GM12891 (cell line): ENCODE data around the gene PTPRCAP.
"Not testable (repeated sequence)": the region's sequence is repeated elsewhere in the genome, so short reads cannot be mapped to it uniquely, and the experiment has no call there.

ENCODE experiments used
- DNase-seq: peaks from one replicate; pipeline ENCODE4 v3.0.0; 2011; ENCODE audit warnings: low spot score; ENCODE audit not compliant: insufficient read length
- FAIRE-seq: peaks from 2 replicates; lab custom pipeline; 2011; peaks lifted over from hg19 to GRCh38; lab: Jason Lieb, UNC
- PAX5 ChIP-seq: IDR thresholded peaks from 2 replicates; pipeline ENCODE4 v1.6.1; 2011; ENCODE audit warnings: low read length, moderate library complexity, mild to moderate bottlenecking; ENCODE audit not compliant: insufficient read depth, severe bottlenecking
- POLR2A ChIP-seq: IDR thresholded peaks from 2 replicates; pipeline ENCODE4 v1.6.1; 2011; ENCODE audit warnings: low read depth, low read length, control low read depth
- POLR2AphosphoS5 ChIP-seq: IDR thresholded peaks from 2 replicates; pipeline ENCODE4 v1.6.1; 2011; ENCODE audit warnings: low read depth, low read length, control low read depth
- POU2F2 ChIP-seq: IDR thresholded peaks from 2 replicates; pipeline ENCODE4 v1.6.1; 2011; ENCODE audit warnings: low read depth, mild to moderate bottlenecking, control low read depth, low read length, moderate library complexity
- SPI1 ChIP-seq: IDR thresholded peaks from 2 replicates; pipeline ENCODE4 v1.6.1; 2011; ENCODE audit warnings: low read depth, low read length, control low read depth
- TAF1 ChIP-seq: IDR thresholded peaks from 2 replicates; pipeline ENCODE4 v1.6.1; 2011; ENCODE audit warnings: low read depth, low read length, control low read depth

The PTPRCAP gene

DNA sequence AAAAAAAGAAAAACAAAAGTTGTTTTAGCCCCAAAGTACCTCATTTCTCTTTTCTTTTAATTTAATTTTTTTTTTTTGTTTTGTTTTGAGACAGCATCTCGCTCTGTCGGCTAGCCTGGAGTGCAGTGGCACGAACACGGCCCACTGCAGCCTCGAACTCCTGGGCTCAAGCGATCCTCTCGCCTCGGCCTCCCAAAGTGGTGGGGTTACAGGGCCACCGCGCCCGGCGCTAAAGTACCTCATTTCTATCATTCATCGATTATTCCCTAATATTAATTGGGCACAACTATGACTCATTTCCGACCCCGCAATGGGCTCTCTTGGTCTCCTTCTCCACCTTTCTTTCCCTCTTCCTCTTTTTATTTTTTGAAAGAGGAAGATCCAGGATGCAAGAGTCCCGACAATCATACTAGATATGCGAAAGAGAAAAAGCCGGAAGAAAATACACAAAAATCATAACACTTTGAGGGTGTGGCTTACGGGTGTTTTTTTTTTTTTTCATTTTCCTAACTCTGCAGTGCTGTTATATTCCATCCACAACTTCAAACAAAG, 44.9 kb upstream of the PTPRCAP start:
- DNase-seq, result no peak
- no peak for TF ChIP-seq POU2F2
- TF ChIP-seq SPI1, result peak; percentile 63; the same call in 1 of the 2 replicates
- TF ChIP-seq POLR2A, result no peak
- FAIRE-seq, result no peak

- not testable (repeated sequence) for FAIRE-seq
Measured at GRCh38 chr11:67477344-67478050, 40.0 kb upstream of the PTPRCAP start.

GRCh38 chr11:67476692-67477091, 39.2 kb upstream of the PTPRCAP start:
- not testable (repeated sequence) for DNase-seq, FAIRE-seq

More at GRCh38 chr11:67477344-67478050, 40.0 kb upstream of the PTPRCAP start:
- not testable (repeated sequence) for DNase-seq

DNA sequence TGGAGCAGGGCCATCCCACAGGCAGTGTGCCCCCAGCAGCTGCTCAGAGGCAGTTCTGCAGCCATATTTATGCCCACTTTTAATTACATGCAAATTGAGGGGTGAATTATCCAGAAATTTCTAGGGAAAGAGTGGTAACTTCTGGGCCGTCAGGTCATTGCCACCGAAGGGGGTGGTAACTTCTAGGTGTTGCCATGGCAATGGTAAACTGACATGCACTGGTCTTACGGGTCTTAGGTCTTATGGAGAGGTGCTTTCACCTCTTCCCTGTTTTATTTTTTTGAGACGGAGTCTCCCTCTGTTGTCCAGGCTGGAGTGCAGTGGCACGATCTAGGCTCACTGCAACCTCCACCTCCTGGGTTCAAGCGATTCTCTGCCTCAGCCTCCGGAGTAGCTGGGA, 35.4 kb upstream of the PTPRCAP start:
- FAIRE-seq, result no peak
- TF ChIP-seq POLR2AphosphoS5 (no peak), PAX5 (no peak), TAF1 (no peak), POLR2A (no peak), POU2F2 (no peak), SPI1 (no peak)
- DNase-seq, result no peak

- peak; percentile 66 for FAIRE-seq
- no peak for DNase-seq
- no peak for TF ChIP-seq POLR2AphosphoS5
- TF ChIP-seq SPI1, result peak; percentile 72
Measured at GRCh38 chr11:67470337-67471002, 33.0 kb upstream of the PTPRCAP start.

GRCh38 chr11:67469508-67469811, 32.0 kb upstream of the PTPRCAP start:
- TF ChIP-seq PAX5 (no peak), POU2F2 (no peak), POLR2A (no peak), SPI1 (no peak), TAF1 (no peak), POLR2AphosphoS5 (no peak)
- FAIRE-seq (no peak), DNase-seq (no peak)

GRCh38 chr11:67468759-67469507, 31.5 kb upstream of the PTPRCAP start, which contains the start of gene TMEM134:
TSS of gene TMEM134 (minus strand) at chr11:67469251. CDS start at chr11:67469192, 59 bp downstream.
- peak; percentile 94 for DNase-seq
- TF ChIP-seq TAF1 (no peak; the same call in 1 of the 2 replicates), SPI1 (no peak), POLR2A (peak; percentile 81), PAX5 (no peak), POLR2AphosphoS5 (peak; percentile 47; the same call in 1 of the 2 replicates), POU2F2 (0 out of 2 replicates have a peak, but pooled peaks have one; percentile 6)
- FAIRE-seq, result peak; percentile 92

- DNase-seq (no peak), FAIRE-seq (no peak)
- no peak for TF ChIP-seq TAF1
- TF ChIP-seq POLR2AphosphoS5, result no peak
- TF ChIP-seq PAX5, result no peak
- TF ChIP-seq POLR2A, result no peak
- no peak for TF ChIP-seq SPI1
- TF ChIP-seq POU2F2, result no peak
Measured at GRCh38 chr11:67468456-67468758, 30.9 kb upstream of the PTPRCAP start.

- TF ChIP-seq POU2F2, result no peak
- DNase-seq, result no peak
- no peak for FAIRE-seq
Measured at GRCh38 chr11:67468056-67468455, 30.6 kb upstream of the PTPRCAP start.

- TF ChIP-seq SPI1 (no peak), TAF1 (no peak)
- no peak for FAIRE-seq
- no peak for DNase-seq
Measured at GRCh38 chr11:67466962-67467771, 29.7 kb upstream of the PTPRCAP start.
